ENCODE measurements around the gene TTYH3. TPM values are rescaled to one million over a fixed set of nuclear protein-coding genes. Genes with fewer than 3 reads are reported as not detected.

TTYH3 gene
- total RNA-seq (2011; cell fraction: chromatin; rRNA removed; ENCODE audit: low replicate concordance), result 4.3 and 18.5 TPM in 2 replicates
- 13.6 and 17.2 TPM in 2 replicates for total RNA-seq (2011; cell fraction: nucleolus; rRNA removed)
- 8.4 and 9.7 TPM in 2 replicates for total RNA-seq (2011; cell fraction: nucleoplasm; rRNA removed)
- total RNA-seq (2014; rRNA removed) (1.4 and 1.5 TPM in 2 replicates), total RNA-seq (2014; rRNA removed; fragmentation: Illumina TruSeq; extraction: Trizol) (0.06 and 0.11 TPM in 2 replicates), total RNA-seq (2015; rRNA removed; fragmentation: Illumina TruSeq; extraction: Trizol) (0.62 and 0.79 TPM in 2 replicates), total RNA-seq (2021) (4.9 and 5.5 TPM in 2 replicates), polyA plus RNA-seq (2011; rRNA removed) (1.7 and 4.5 TPM in 2 replicates), polyA plus RNA-seq (2014; fragmentation: Illumina TruSeq; extraction: Trizol) (1.1 and 2.0 TPM in 2 replicates), polyA plus RNA-seq (2014; fragmentation: Nextera tagmentation; extraction: Ambion mirVana) (under 1 TPM; 0.01 to 0.04 TPM), polyA plus RNA-seq (2014; rRNA removed) (1.1 and 1.9 TPM in 2 replicates), polyA minus RNA-seq (2011; rRNA and poly(A)+ RNA removed) (0.96 and 1.1 TPM in 2 replicates), Bru-seq, nascent RNA (percentile 46 among the genes with signal in this experiment), BruChase-seq, experiment 1, labeled RNA remaining after a 2-hour chase (percentile 35 among the genes with signal in this experiment), BruChase-seq, experiment 2, labeled RNA remaining after a 6-hour chase (percentile 35 among the genes with signal in this experiment)
- polyA plus RNA-seq (2011; cell fraction: cytosol; rRNA removed), result 2.7 and 5.1 TPM in 2 replicates
- 13.6 and 13.8 TPM in 2 replicates for polyA plus RNA-seq (2011; cell fraction: nucleus; rRNA removed)
- 3.5 and 7.4 TPM in 2 replicates for polyA plus RNA-seq (2012)
- polyA minus RNA-seq (2011; cell fraction: cytosol; rRNA and poly(A)+ RNA removed), result 5.5 and 6.6 TPM in 2 replicates
- polyA minus RNA-seq (2011; cell fraction: nucleus; rRNA and poly(A)+ RNA removed), result 5.7 and 5.9 TPM in 2 replicates
- long read RNA-seq, experiment 1, partial matches to known transcripts, result 0 of 6 reads
- long read RNA-seq, experiment 1, other reads (novel, unspliced or antisense), result 6 of 6 reads
- long read RNA-seq, experiment 2, full-length matches to known transcripts, result 2 of 7 reads
- long read RNA-seq, experiment 2, partial matches to known transcripts, result 3 of 7 reads
- long read RNA-seq, experiment 2, other reads (novel, unspliced or antisense), result 2 of 7 reads
- long read RNA-seq, experiment 3, result 0 reads

- H3K4me2 ChIP-seq (ENCODE audit: insufficient read depth, low read length), result peak within 1 kb of the TSS; percentile 69
- ChIA-PET POLR2A (interaction anchor here (0.6 to 1.6 kb wide), 3 partner anchors 18 to 27 kb away, joined by 3 read pairs; no protein-coding TSS in a partner anchor), CTCF (ENCODE audit: low intra/inter-chr PET ratio) (no interaction called here)
- no peak for DNase-seq (ENCODE audit: extremely low read depth in 1 of 4, low spot score in 3 of 4)
- H3K9me1 ChIP-seq (ENCODE audit: control insufficient read depth, insufficient read depth, low read length), result no peaks in the 10 kb centered on the region
- FAIRE-seq, result no peak
- ATAC-seq, result peak; percentile 27
- H3K9me3 ChIP-seq (replicated peaks; ENCODE audit: control insufficient read depth, insufficient read depth, low read depth, low read length), result no peaks in the 10 kb centered on the region
- peaks cover 15% of the 10 kb centered on the region for H4K20me1 ChIP-seq (replicated peaks; ENCODE audit: control insufficient read depth, insufficient read depth, low read length)
- H3K27me3 ChIP-seq (ENCODE audit: control insufficient read depth in 2 of 2, insufficient read depth in 2 of 2, low read length in 2 of 2), result no peaks in the 10 kb centered on the region
- peak within 1 kb of the TSS; percentile 87 for H2AFZ ChIP-seq (ENCODE audit: low read depth, low read length)
- no TSS peak for BruUV-seq (replicated peaks)
- intact Hi-C loops (cut with micrococcal nuclease), result no loop called here
- no peaks in the 10 kb centered on the region for H3K36me3 ChIP-seq (ENCODE audit: control insufficient read depth, insufficient read depth, low read length)
- peak within 1 kb of the TSS; percentile 44 to 92 for H3K9ac ChIP-seq (ENCODE audit: insufficient read depth in 1 of 2, low read depth in 2 of 2, low read length in 2 of 2)
- H3K27ac ChIP-seq (ENCODE audit: extremely low read depth, low read depth, low read length), result peak within 1 kb of the TSS; percentile 41; the same call in 2 of the 3 replicates
- H3K4me3 ChIP-seq, result peak within 1 kb of the TSS; percentile 49
- peaks cover 18 to 61% of the 10 kb centered on the region in 2 experiments for H3K4me1 ChIP-seq (replicated peaks in 1 of 2; ENCODE audit: control insufficient read depth in 2 of 2, insufficient read depth in 2 of 2, low read length in 2 of 2)
- 5% methylated on average over 31 of the region's 62 CpGs for WGBS (ENCODE audit: insufficient coverage, low coverage, missing lambda C conversion rate)
- no peaks in the 10 kb centered on the region; the same call in 2 of the 3 replicates for H3K79me2 ChIP-seq (ENCODE audit: control insufficient read depth, insufficient read depth, low read length)
- in situ Hi-C loops (cut with MboI), result no loop called here
- no peak for TF ChIP-seq RNF219 (CRISPR knock-in tag; IDR thresholded peaks at IDR 0.05)
- no peak for TF ChIP-seq EWSR1 (IDR thresholded peaks at IDR 0.05; ENCODE audit: borderline replicate concordance, low read depth, partially characterized antibody)
- no peak for TF ChIP-seq TAL1 (IDR thresholded peaks at IDR 0.05)
- no peak for TF ChIP-seq ZNF766 (CRISPR knock-in tag; conservative IDR thresholded peaks at IDR 0.05)
- TF ChIP-seq GATAD2B (IDR thresholded peaks at IDR 0.05; ENCODE audit: borderline replicate concordance), result peak; percentile 58; the same call in 1 of the 2 replicates
- 0 out of 2 replicates have a peak, but pooled peaks have one; percentile 2 for TF ChIP-seq TFAP4 (CRISPR knock-in tag; IDR thresholded peaks at IDR 0.05; ENCODE audit: borderline replicate concordance)
- no peak for TF ChIP-seq CREB3 (tag; conservative IDR thresholded peaks at IDR 0.05; ENCODE audit: low read depth)
- TF ChIP-seq BCL6 (CRISPR knock-in tag; IDR thresholded peaks at IDR 0.05), result no peak
- no peak for TF ChIP-seq HNRNPL (IDR thresholded peaks at IDR 0.05; ENCODE audit: low read depth, low read length)
- TF ChIP-seq RFX1 (IDR thresholded peaks at IDR 0.05), result no peak
- no peak for TF ChIP-seq KLF13 (tag; IDR thresholded peaks at IDR 0.05; ENCODE audit: borderline replicate concordance, low read depth)
- no peak for TF ChIP-seq TCF15 (CRISPR knock-in tag; IDR thresholded peaks at IDR 0.05)
Measured at GRCh38 chr7:2631946-2632732, at the start of gene TTYH3. TSS of gene TTYH3 (plus strand) at chr7:2631986. CDS start at chr7:2632156, 170 bp downstream.
